Neuronal stem cell (in vitro differentiated cells): ENCODE measurements around the gene NPIPB6.
"Not testable (repeated sequence)": the region's sequence is repeated elsewhere in the genome, so short reads cannot be mapped to it uniquely, and the experiment has no call there.

Experiments used
- DNase-seq: peaks from one replicate; pipeline ENCODE4 v3.0.0-alpha.2; 2013; ENCODE audit warnings: low spot score
- H2AFZ ChIP-seq: one replicate; pipeline ENCODE4 v1.6.1; 2013; ENCODE audit warnings: mild to moderate bottlenecking, low read length, inconsistent platforms
- H2AK5ac ChIP-seq: 2 replicates; pipeline ENCODE4 v1.6.1; 2013; ENCODE audit warnings: low read depth, mild to moderate bottlenecking, inconsistent platforms, low read length, moderate library complexity, mixed read lengths
- H2BK120ac ChIP-seq: 2 replicates; pipeline ENCODE4 v1.6.1; 2013; ENCODE audit warnings: low read depth, mild to moderate bottlenecking, inconsistent platforms, low read length, moderate library complexity, mixed read lengths
- H2BK12ac ChIP-seq: one replicate; pipeline ENCODE4 v1.6.1; 2013; ENCODE audit warnings: low read length, inconsistent platforms
- H2BK15ac ChIP-seq: 2 replicates; pipeline ENCODE4 v1.6.1; 2013; ENCODE audit warnings: mild to moderate bottlenecking, low read length, inconsistent platforms, mixed read lengths
- H2BK5ac ChIP-seq: one replicate; pipeline ENCODE4 v1.6.1; 2013; ENCODE audit warnings: inconsistent platforms, mild to moderate bottlenecking, low read length, moderate library complexity
- H3K14ac ChIP-seq: one replicate; pipeline ENCODE4 v1.6.1; 2013; ENCODE audit warnings: low read length, inconsistent platforms
- H3K18ac ChIP-seq: 2 replicates; pipeline ENCODE4 v1.6.1; 2013; ENCODE audit warnings: low read length, inconsistent platforms
- H3K23ac ChIP-seq: 2 replicates; pipeline ENCODE4 v1.6.1; 2013; ENCODE audit warnings: low read depth, mild to moderate bottlenecking, mixed read lengths, low read length, inconsistent platforms; ENCODE audit not compliant: poor library complexity
- H3K27ac ChIP-seq: replicated peaks from 3 replicates; pipeline ENCODE4 v1.5.1; 2013; ENCODE audit warnings: low read length, inconsistent platforms
- H3K27me3 ChIP-seq, 3 experiments: 2 replicates each; pipeline ENCODE4 v1.6.1; 2013; ENCODE audit warnings: low read length in 3 of 3, mild to moderate bottlenecking in 2 of 3, inconsistent platforms in 1 of 3, low read depth in 1 of 3, mixed read lengths in 1 of 3, moderate library complexity in 1 of 3; ENCODE audit not compliant: control insufficient read depth in 3 of 3, insufficient read depth in 3 of 3
- H3K36me3 ChIP-seq, 2 donors: replicated peaks in 1 of 2; 2 replicates each; pipeline ENCODE4 v1.6.1; 2013; ENCODE audit warnings: low read length in 2 of 2; ENCODE audit not compliant: control insufficient read depth in 2 of 2, insufficient read depth in 2 of 2
- H3K4ac ChIP-seq: 2 replicates; pipeline ENCODE4 v1.6.1; 2013; ENCODE audit warnings: inconsistent platforms, mild to moderate bottlenecking, low read length, moderate library complexity
- H3K4me1 ChIP-seq, 2 donors: 1 replicate in 1 of 2; 2 replicates in 1 of 2; pipeline ENCODE4 v1.6.1; 2013; ENCODE audit warnings: low read length in 2 of 2, low read depth in 1 of 2; ENCODE audit not compliant: control insufficient read depth in 2 of 2, insufficient read depth in 1 of 2
- H3K4me2 ChIP-seq: one replicate; pipeline ENCODE4 v1.6.1; 2013; ENCODE audit warnings: mild to moderate bottlenecking, low read length, inconsistent platforms; ENCODE audit not compliant: insufficient read depth, poor library complexity, severe bottlenecking
- H3K4me3 ChIP-seq, 2 donors: 2 replicates each; pipeline ENCODE4 v1.5.1; 2013; ENCODE audit warnings: low read length in 2 of 2, mild to moderate bottlenecking in 2 of 2, inconsistent platforms in 1 of 2, moderate library complexity in 1 of 2
- H3K79me1 ChIP-seq: one replicate; pipeline ENCODE4 v1.6.1; 2013; ENCODE audit warnings: low read depth, mild to moderate bottlenecking, inconsistent platforms, low read length, moderate library complexity
- H3K9ac ChIP-seq: one replicate; pipeline ENCODE4 v1.6.1; 2013; ENCODE audit warnings: mild to moderate bottlenecking, low read depth, low read length, inconsistent platforms; ENCODE audit not compliant: poor library complexity
- H3K9me3 ChIP-seq, 2 donors: replicated peaks in 1 of 2; 2 replicates each; pipeline versions ENCODE3 to v1.6.1; 2013; ENCODE audit warnings: low read length in 2 of 2, mild to moderate bottlenecking in 2 of 2, inconsistent platforms in 1 of 2, low read depth in 1 of 2, mixed read lengths in 1 of 2, moderate library complexity in 1 of 2; ENCODE audit not compliant: control insufficient read depth in 2 of 2, insufficient read depth in 1 of 2
- H4K8ac ChIP-seq: one replicate; pipeline ENCODE4 v1.6.1; 2013; ENCODE audit warnings: low read depth, mild to moderate bottlenecking, inconsistent platforms, low read length, moderate library complexity
- H4K91ac ChIP-seq: one replicate; pipeline ENCODE4 v1.6.1; 2013; ENCODE audit warnings: low read length, low read depth, mild to moderate bottlenecking, inconsistent platforms; ENCODE audit not compliant: poor library complexity
- WGBS, 2 donors: extraction: QIAGEN DNeasy Blood & Tissue Kit; methylation state at CpG; one replicate each; pipeline ENCODE4 v1.1.7; 2013; ENCODE audit warnings: missing lambda C conversion rate in 2 of 2, mixed read lengths in 1 of 2; ENCODE audit not compliant: insufficient read length in 2 of 2, insufficient replicate concordance in 1 of 2; ENCODE audit errors: extremely low coverage in 2 of 2; 5-methylcytosine and 5-hydroxymethylcytosine counted together

Gene NPIPB6

DNA sequence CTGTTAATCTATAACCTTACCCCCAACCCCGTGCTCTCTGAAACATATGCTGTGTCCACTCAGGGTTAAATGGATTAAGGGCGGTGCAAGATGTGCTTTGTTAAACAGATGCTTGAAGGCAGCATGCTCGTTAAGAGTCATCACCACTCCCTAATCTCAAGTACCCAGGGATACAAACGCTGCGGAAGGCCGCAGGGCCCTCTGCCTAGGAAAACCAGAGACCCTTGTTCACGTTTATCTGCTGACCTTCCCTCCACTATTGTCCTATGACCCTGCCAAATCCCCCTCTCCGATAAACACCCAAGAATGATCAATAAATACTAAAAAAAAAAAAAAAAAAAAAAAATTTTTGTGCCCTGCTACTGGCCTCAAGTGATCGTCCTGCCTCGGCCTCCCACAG is 14.5 kb upstream of the NPIPB6 start:
- H3K4ac ChIP-seq, H3K36me3 ChIP-seq, H3K4me3 ChIP-seq, H3K9ac ChIP-seq, H3K9me3 ChIP-seq, H4K8ac ChIP-seq, H3K27ac ChIP-seq, H2AK5ac ChIP-seq, H2BK12ac ChIP-seq, H3K18ac ChIP-seq, H3K4me1 ChIP-seq, H3K23ac ChIP-seq, H2AFZ ChIP-seq, H3K27me3 ChIP-seq, H3K79me1 ChIP-seq, H2BK120ac ChIP-seq, H3K14ac ChIP-seq, H2BK5ac ChIP-seq, H3K4me2 ChIP-seq, DNase-seq, H4K91ac ChIP-seq, H2BK15ac ChIP-seq: not testable (repeated sequence)
- no CpG with 5 or more reads among the region's 10 CpGs for WGBS, 2 donors

DNA sequence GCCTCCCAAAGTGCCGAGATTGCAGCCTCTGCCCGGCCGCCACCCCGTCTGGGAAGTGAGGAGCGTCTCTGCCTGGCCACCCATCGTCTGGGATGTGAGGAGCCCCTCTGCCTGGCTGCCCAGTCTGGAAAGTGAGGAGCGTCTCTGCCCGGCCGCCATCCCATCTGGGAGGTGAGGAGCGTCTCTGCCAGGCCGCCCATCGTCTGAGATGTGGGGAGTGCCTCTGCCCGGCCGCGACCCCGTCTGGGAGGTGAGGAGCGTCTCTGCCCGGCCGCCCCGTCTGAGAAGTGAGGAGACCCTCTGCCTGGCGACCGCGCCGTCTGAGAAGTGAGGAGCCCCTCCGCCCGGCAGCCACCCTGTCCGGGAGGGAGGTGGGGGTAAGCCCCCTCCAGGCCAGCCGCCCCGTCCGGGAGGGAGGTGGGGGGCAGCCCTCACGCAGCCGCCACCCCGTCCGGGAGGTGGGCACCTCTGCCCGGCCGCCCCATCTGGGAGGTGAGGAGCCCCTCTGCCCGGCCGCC is 13.9 kb upstream of the NPIPB6 start:
- not testable (repeated sequence) for H4K91ac ChIP-seq, H3K4me3 ChIP-seq, H3K79me1 ChIP-seq, H3K27me3 ChIP-seq, H3K9me3 ChIP-seq, H2BK5ac ChIP-seq, H3K4ac ChIP-seq, H2BK12ac ChIP-seq, H3K4me1 ChIP-seq, DNase-seq, H3K36me3 ChIP-seq, H4K8ac ChIP-seq, H3K27ac ChIP-seq, H3K14ac ChIP-seq, H3K4me2 ChIP-seq, H3K9ac ChIP-seq, H2BK120ac ChIP-seq, H3K23ac ChIP-seq, H2BK15ac ChIP-seq, H3K18ac ChIP-seq, H2AFZ ChIP-seq, H2AK5ac ChIP-seq
- no CpG with 5 or more reads among the region's 38 CpGs for WGBS, 2 donors

DNA sequence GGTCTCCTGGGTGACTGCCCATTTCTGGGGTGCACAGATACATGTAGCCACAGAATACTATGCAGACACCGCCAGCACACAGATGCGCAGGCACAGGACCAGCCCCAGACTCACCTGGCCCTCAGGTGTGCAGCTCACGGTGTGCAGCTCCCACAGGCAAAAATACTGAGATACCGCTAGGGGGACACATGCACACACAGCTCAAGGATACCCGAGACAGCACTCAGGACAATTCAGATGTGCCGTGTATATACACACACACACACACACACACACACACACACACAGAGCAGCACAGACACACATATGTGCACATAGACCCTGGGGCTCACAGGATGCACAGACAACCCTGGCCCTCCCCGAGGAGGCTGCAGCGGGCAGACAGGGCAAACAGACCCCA is 11.8 kb upstream of the NPIPB6 start:
- not testable (repeated sequence) for H3K4me1 ChIP-seq, H3K36me3 ChIP-seq, H2BK15ac ChIP-seq, H3K4me3 ChIP-seq, H2AFZ ChIP-seq, H3K4me2 ChIP-seq, H2BK12ac ChIP-seq, H4K91ac ChIP-seq, H3K9me3 ChIP-seq, H3K9ac ChIP-seq, H2AK5ac ChIP-seq, H3K14ac ChIP-seq, H2BK5ac ChIP-seq, H4K8ac ChIP-seq, H3K4ac ChIP-seq, DNase-seq, H3K23ac ChIP-seq, H3K79me1 ChIP-seq, H3K27ac ChIP-seq, H3K27me3 ChIP-seq, H2BK120ac ChIP-seq, H3K18ac ChIP-seq
- no CpG with 5 or more reads among the region's 8 CpGs for WGBS, 2 donors

DNA sequence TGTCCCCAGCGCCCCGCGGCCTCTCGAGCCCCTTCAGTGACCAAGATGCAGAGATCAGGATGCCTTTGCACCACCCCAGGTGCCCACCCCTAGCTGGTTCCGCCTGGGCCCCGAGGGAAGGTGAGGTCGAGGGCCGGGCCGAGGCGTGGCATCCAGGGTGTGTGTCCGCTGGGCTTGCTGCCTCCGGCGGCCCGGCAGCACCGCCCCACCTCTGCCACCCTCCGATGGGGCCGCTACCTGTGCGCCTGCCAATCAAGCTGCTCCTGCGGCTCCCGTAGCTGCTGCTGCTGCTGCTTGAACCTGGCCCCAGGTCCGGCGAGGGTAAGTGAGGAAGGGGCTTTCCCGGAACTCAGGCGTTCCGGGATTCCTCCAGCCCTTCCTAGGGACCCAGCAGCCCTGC is 11.0 kb upstream of the NPIPB6 start:
- H2BK15ac ChIP-seq = not testable (repeated sequence)
- no CpG with 5 or more reads among the region's 25 CpGs for WGBS, 2 donors

More for the DNA sequence above, 11.0 kb upstream of the NPIPB6 start:
- H2AK5ac ChIP-seq, H2AFZ ChIP-seq, H3K23ac ChIP-seq, H4K8ac ChIP-seq, H2BK12ac ChIP-seq, H2BK5ac ChIP-seq, H3K4me2 ChIP-seq, H3K9me3 ChIP-seq, H3K4me3 ChIP-seq, H3K9ac ChIP-seq, H2BK120ac ChIP-seq, H3K14ac ChIP-seq, H4K91ac ChIP-seq, H3K27ac ChIP-seq, H3K4ac ChIP-seq, H3K18ac ChIP-seq, DNase-seq, H3K79me1 ChIP-seq, H3K4me1 ChIP-seq, H3K27me3 ChIP-seq, H3K36me3 ChIP-seq: not testable (repeated sequence)
